Stimulated activated effector memory CD8-positive, alpha-beta T cell treated with anti-CD3 and anti-CD28 coated beads, Interleukin-12 subunit alpha, Interleukin-12 subunit beta, amount 100 ng/mL, for 72 hours (primary cell): Measurements from ENCODE around the gene OTULIN.

Source experiments
- ATAC-seq: fragments of 150-1000 bp; cut with Tn5 transposase; 2 replicates; pipeline ENCODE4 v1.10.0; 2021
- DNase-seq, 2 donors: peaks; one replicate each; pipeline ENCODE4 v3.0.0; 2021 to 2022; ENCODE audit warnings: low spot score in 2 of 2
- H3K27ac Mint-ChIP-seq: one replicate; pipeline ENCODE4 v1.8.0; 2022; ENCODE audit warnings: mild to moderate bottlenecking, mixed read lengths
- H3K36me3 Mint-ChIP-seq: one replicate; pipeline ENCODE4 v1.8.0; 2022; ENCODE audit warnings: mild to moderate bottlenecking, mixed read lengths
- H3K4me1 Mint-ChIP-seq: one replicate; pipeline ENCODE4 v1.8.0; 2022; ENCODE audit warnings: mixed read lengths
- H3K4me3 Mint-ChIP-seq: one replicate; pipeline ENCODE4 v1.8.0; 2022; ENCODE audit warnings: mild to moderate bottlenecking, mixed read lengths
- H3K9me3 Mint-ChIP-seq: one replicate; pipeline ENCODE4 v1.8.0; 2022; ENCODE audit warnings: mixed read lengths

OTULIN gene

GRCh38 chr5:14699807-14700400, 35.4 kb downstream of the OTULIN start:
- Mint-ChIP-seq H3K36me3 (peaks cover 100% of the 10 kb centered on the region), H3K4me3 (no peak overlapping the region), H3K27ac (peak overlapping the region; percentile 77), H3K4me1 (peaks cover 72% of the 10 kb centered on the region), H3K9me3 (no peaks in the 10 kb centered on the region)
- ATAC-seq (no peak), DNase-seq (peak in 1 of 2 donors; percentile 28)

DNA sequence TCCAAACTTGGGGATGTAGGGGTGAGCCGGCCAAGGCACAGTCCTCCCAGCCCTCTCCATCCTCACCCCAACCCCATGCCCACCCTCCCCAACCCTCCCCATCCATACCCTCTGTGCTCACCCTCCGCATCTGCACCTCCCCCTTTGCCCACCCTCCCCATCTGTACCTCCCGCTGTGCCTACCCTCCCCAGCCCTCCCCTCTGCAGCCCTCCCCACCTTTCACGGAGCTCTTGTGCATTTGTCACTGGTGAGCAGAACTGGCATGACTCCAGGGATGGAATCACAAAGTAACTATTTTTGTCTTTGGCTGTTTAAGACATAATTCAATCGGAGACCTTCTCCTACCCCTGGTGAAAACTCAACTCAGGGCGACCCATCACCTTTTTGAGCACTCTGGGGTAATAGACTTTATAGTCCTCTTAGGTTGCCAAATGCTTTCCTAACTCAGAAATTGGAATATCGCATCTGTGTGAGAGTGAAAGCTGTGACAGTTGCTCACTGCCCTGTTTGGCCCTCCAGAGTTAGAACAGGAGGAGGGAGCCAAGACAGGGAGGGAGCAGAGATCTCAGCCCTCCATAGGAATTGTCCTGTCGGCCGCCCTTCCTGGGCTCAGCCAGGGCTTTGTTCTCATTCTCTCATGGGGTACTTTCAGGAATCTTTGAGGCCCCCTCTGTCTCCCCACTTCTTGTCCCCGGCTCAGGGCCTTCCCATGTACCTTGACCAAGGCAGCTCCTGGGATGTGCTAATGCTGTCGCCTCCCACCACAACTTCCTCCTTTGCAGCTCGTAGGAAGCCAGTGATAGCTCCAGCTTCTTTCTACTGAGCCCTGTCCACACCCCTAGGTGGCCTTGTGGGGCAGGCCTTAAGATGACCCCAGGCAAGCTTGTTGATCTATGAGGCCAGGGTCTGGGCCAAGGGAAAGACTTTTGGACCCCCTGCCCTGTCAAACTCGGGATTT, 36.2 kb downstream of the OTULIN start:
- ATAC-seq (no peak), DNase-seq (peak in 1 of 2 donors; percentile 30)
- Mint-ChIP-seq H3K27ac (peak overlapping the region; percentile 88), H3K36me3 (peaks cover 100% of the 10 kb centered on the region), H3K4me1 (peaks cover 80% of the 10 kb centered on the region), H3K9me3 (no peaks in the 10 kb centered on the region), H3K4me3 (no peak overlapping the region)

GRCh38 chr5:14701556-14701955, 37.0 kb downstream of the OTULIN start:
- Mint-ChIP-seq H3K4me3 (no peak overlapping the region), H3K27ac (peak overlapping the region; percentile 88), H3K36me3 (peaks cover 100% of the 10 kb centered on the region), H3K9me3 (no peaks in the 10 kb centered on the region), H3K4me1 (peaks cover 80% of the 10 kb centered on the region)
- ATAC-seq: no peak
- DNase-seq: no peak

- H3K36me3 Mint-ChIP-seq: peaks cover 100% of the 10 kb centered on the region
- DNase-seq (no peak), ATAC-seq (no peak)
- peaks cover 88% of the 10 kb centered on the region for H3K4me1 Mint-ChIP-seq
- H3K4me3 Mint-ChIP-seq: no peak overlapping the region
- H3K27ac Mint-ChIP-seq: peak overlapping the region; percentile 88
- H3K9me3 Mint-ChIP-seq: no peaks in the 10 kb centered on the region
Observed at GRCh38 chr5:14702238-14702839, 37.8 kb downstream of the OTULIN start.

- H3K4me3 Mint-ChIP-seq: no peak overlapping the region
- H3K27ac Mint-ChIP-seq: peak overlapping the region; percentile 88
- H3K36me3 Mint-ChIP-seq: peaks cover 100% of the 10 kb centered on the region
- DNase-seq (no peak), ATAC-seq (no peak)
- H3K4me1 Mint-ChIP-seq: peaks cover 83% of the 10 kb centered on the region
- no peaks in the 10 kb centered on the region for H3K9me3 Mint-ChIP-seq
Observed at GRCh38 chr5:14705556-14705955, 41.0 kb downstream of the OTULIN start.

- peak; percentile 97 for ATAC-seq
- H3K27ac Mint-ChIP-seq: peak overlapping the region; percentile 88
- peaks cover 77% of the 10 kb centered on the region for H3K4me1 Mint-ChIP-seq
- peak overlapping the region; percentile 55 for H3K4me3 Mint-ChIP-seq
- no peaks in the 10 kb centered on the region for H3K9me3 Mint-ChIP-seq
- H3K36me3 Mint-ChIP-seq: peaks cover 100% of the 10 kb centered on the region
- DNase-seq: no peak
Observed at GRCh38 chr5:14706615-14707021, 42.1 kb downstream of the OTULIN start.

DNA sequence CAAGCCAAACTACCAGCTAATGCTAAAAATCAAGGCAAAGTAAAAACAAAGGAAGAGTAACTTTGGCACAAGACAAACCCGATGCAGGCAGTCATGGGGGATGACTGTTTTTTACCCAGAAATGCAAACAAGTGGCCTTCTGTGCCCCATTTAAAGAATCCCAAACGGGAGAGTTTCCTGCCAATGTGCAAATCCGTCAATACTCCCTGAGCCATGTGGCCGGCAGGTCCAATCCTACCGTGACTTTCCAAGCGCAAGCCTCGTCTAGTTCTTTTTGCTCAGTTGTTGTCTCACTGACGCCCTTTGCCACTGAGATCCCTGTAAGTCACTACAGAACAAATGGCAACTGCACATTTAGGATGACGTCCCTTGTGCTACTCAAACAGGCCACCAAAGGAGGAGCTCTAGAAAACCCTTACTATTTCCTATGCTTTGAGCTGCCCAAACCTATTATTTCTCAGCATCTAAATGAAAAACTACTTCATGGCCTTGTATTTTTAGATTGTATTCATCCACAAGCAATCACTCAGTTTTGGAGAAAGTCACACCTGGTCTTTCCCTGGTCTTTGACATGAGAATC, 43.4 kb downstream of the OTULIN start:
- no peak for DNase-seq
- H3K4me3 Mint-ChIP-seq: no peak overlapping the region
- peaks cover 77% of the 10 kb centered on the region for H3K4me1 Mint-ChIP-seq
- peaks cover 100% of the 10 kb centered on the region for H3K36me3 Mint-ChIP-seq
- H3K27ac Mint-ChIP-seq: peak overlapping the region; percentile 88
- H3K9me3 Mint-ChIP-seq: no peaks in the 10 kb centered on the region
- no peak for ATAC-seq

DNA sequence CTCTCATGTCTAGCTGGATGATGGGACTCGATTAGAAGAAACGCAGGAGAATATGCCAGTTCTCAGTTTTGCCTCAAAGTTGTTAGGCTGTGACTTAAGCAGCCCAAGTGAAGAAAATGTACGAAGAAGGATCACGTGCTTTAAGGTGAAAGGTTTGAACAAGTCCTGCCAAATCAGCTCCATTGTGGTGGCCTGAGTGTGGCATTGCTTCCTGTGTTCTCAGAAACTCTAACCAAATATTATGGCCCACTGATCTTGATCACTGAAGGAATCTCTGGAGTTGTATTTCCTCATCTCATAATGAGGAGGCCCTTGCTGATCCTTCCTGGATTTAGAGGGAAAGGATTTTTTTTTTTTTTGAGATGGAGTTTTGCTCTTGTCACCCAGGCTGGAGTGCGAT, 44.0 kb downstream of the OTULIN start:
- DNase-seq (no peak), ATAC-seq (no peak)
- H3K36me3 Mint-ChIP-seq: peaks cover 100% of the 10 kb centered on the region
- H3K4me1 Mint-ChIP-seq: peaks cover 70% of the 10 kb centered on the region
- H3K9me3 Mint-ChIP-seq: no peaks in the 10 kb centered on the region
- H3K4me3 Mint-ChIP-seq: no peak overlapping the region
- peak overlapping the region; percentile 88 for H3K27ac Mint-ChIP-seq

DNA sequence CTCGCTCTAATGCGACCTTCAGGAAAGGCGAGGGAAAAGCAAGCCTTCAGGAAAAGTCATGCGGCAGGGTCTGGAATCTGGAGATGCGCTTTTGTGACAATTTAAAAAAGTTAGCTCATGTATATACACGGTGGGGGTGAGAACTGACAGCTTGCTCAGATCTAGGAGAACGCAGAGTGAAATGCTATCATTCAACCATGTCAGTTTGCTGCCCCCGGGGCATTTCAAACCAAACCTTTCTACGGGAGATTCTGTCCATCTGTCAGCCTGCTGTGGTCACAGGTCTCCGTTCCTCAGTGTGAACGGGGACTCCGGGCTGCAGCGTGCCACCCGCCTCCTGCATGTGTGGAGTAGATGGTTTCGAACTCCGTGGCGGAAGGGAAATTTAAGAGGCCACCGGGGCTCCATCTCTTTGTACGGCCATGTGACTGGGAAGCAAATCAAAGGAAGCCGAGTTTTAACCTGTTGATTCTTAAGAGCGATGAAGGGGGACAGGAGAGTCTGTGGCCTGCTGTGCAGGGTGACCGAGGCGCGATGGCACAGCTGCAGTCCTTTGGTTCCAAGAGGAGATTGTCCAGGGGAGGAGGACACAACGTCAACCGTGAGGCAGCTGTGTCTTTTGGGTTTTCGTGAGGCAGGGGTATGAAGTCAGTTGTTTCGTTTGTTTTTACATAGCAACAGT, 45.9 kb downstream of the OTULIN start:
- Mint-ChIP-seq H3K36me3 (peaks cover 100% of the 10 kb centered on the region), H3K27ac (peak overlapping the region; percentile 88), H3K4me3 (no peak overlapping the region), H3K4me1 (peaks cover 60% of the 10 kb centered on the region), H3K9me3 (no peaks in the 10 kb centered on the region)
- DNase-seq (no peak), ATAC-seq (no peak)

GRCh38 chr5:14712131-14712530, 47.6 kb downstream of the OTULIN start:
- Mint-ChIP-seq H3K9me3 (no peaks in the 10 kb centered on the region), H3K4me3 (no peak overlapping the region), H3K27ac (peak overlapping the region; percentile 88), H3K4me1 (peaks cover 43% of the 10 kb centered on the region), H3K36me3 (peaks cover 100% of the 10 kb centered on the region)
- DNase-seq: no peak
- ATAC-seq: peak; percentile 25

GRCh38 chr5:14712666-14713065, 48.1 kb downstream of the OTULIN start:
- no peak for ATAC-seq
- Mint-ChIP-seq H3K4me1 (peaks cover 39% of the 10 kb centered on the region), H3K4me3 (no peak overlapping the region), H3K27ac (peak overlapping the region; percentile 88), H3K36me3 (peaks cover 100% of the 10 kb centered on the region), H3K9me3 (no peaks in the 10 kb centered on the region)
- no peak for DNase-seq

DNA sequence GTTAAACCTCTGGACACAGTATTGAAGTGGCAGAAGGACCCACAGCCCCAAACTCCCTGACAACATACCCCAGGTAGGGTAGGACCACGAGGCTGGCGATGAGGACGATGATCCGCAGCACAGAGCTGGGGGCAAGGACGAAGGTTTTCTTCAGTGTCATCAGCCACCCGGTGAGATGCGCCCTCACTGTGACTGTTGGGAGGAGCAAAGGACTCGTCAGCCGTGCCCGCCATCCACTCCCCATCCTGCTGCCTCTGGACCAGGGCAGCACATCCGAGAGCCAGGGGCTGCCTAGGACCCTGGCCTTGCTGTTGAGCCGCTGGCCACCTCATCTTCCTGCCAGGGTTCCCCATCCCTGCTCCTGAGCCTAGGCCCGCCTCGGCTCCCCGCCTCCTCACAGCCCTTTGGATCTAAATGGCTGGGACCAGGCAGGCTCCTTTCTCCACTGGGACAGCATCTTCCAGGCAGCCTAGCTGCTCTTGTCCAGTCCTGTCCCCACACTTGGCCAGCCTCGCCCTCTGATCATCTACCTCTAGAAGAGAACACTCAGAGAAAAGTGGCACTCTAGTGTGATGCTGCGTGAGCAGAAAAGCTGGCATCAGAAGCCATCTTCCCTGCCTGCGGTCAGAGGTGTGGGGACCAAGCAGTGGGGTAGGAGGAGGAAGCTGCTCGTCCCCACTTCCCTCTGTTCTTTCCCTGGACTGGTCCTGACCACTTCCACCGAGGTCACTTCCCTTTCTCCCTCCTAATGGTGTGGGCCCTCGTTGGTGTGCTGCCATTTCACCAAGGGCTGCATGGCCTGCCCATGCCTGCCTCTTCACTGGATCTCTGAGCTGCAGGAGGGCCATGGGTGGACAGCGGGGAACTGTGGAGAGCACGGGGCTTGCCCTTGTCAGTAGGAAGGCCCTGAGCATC, 49.2 kb downstream of the OTULIN start:
- ATAC-seq: peak; percentile 9
- DNase-seq: no peak
- Mint-ChIP-seq H3K4me3 (no peak overlapping the region), H3K36me3 (peaks cover 100% of the 10 kb centered on the region), H3K27ac (peak overlapping the region; percentile 88), H3K9me3 (no peaks in the 10 kb centered on the region), H3K4me1 (peaks cover 33% of the 10 kb centered on the region)

GRCh38 chr5:14714706-14715105, 50.2 kb downstream of the OTULIN start:
- peaks cover 100% of the 10 kb centered on the region for H3K36me3 Mint-ChIP-seq
- DNase-seq: no peak
- peaks cover 36% of the 10 kb centered on the region for H3K4me1 Mint-ChIP-seq
- H3K27ac Mint-ChIP-seq: peak overlapping the region; percentile 88
- H3K9me3 Mint-ChIP-seq: no peaks in the 10 kb centered on the region
- no peak overlapping the region for H3K4me3 Mint-ChIP-seq
- no peak for ATAC-seq

DNA sequence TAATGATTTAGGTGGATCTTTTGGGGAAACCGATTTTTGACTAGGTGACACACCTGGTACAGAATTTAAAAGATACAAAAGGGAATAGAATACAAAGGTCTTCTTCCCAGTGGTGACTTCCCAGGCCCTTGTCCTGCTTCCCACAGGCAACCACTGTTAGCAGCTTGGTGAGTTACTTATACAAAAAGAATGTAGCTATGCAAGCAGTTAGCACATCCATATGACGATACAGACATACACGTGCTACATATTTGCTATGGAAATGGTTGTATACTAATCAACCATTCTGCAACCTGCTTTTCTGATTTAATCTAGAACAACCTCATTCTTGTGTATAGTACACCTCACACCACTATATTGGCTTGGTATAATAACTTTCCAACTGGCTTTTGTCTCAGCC, 51.0 kb downstream of the OTULIN start:
- ATAC-seq (no peak), DNase-seq (no peak)
- peaks cover 97% of the 10 kb centered on the region for H3K36me3 Mint-ChIP-seq
- H3K4me1 Mint-ChIP-seq: peaks cover 40% of the 10 kb centered on the region
- no peak overlapping the region for H3K4me3 Mint-ChIP-seq
- no peaks in the 10 kb centered on the region for H3K9me3 Mint-ChIP-seq
- peak overlapping the region; percentile 88 for H3K27ac Mint-ChIP-seq
